SK-N-SH treated with all-trans-retinoic acid at 6 μM for 48 hours (cell line): ENCODE data around the gene SOHLH1.

Experiments
- ATAC-seq: fragments of 200-7000 bp; cut with Tn5 transposase; 3 replicates; pipeline ENCODE4 v1.9.1; 2020; ENCODE audit warnings: mild to moderate bottlenecking, moderate library complexity
- ARNTL ChIP-seq: fragments of 450-650 bp; formaldehyde crosslinking; IDR thresholded peaks from 2 replicates; pipeline ENCODE4 v1.5.0; 2020; ENCODE audit warnings: low read depth, mild to moderate bottlenecking, moderate library complexity, borderline replicate concordance
- CSDC2 ChIP-seq: fragments of 250-450 bp; sonication (Bioruptor Pico); IDR thresholded peaks from 2 replicates; pipeline ENCODE4 v1.5.0; 2020; ENCODE audit warnings: mild to moderate bottlenecking, moderate library complexity
- ISL1 ChIP-seq: fragments of 250-450 bp; sonication (Bioruptor Pico); IDR thresholded peaks from 2 replicates; pipeline ENCODE4 v2.1.2; 2022; ENCODE audit warnings: mild to moderate bottlenecking, moderate library complexity
- OSR1 ChIP-seq: fragments of 250-450 bp; sonication (Bioruptor Pico); IDR thresholded peaks from 2 replicates; pipeline ENCODE4 v1.8.0; 2022; ENCODE audit warnings: moderate library complexity, mild to moderate bottlenecking, inconsistent platforms
- PPARA ChIP-seq: fragments of 250-450 bp; sonication (Bioruptor Pico); IDR thresholded peaks from 2 replicates; pipeline ENCODE4 v1.5.0; 2020; ENCODE audit warnings: mild to moderate bottlenecking, borderline replicate concordance
- RARB ChIP-seq: fragments of 250-450 bp; sonication (Bioruptor Pico); IDR thresholded peaks from 2 replicates; pipeline ENCODE4 v1.8.0; 2021; ENCODE audit warnings: mild to moderate bottlenecking, moderate library complexity
- SNAI2 ChIP-seq: fragments of 250-450 bp; sonication (Bioruptor Pico); IDR thresholded peaks from 2 replicates; pipeline ENCODE4 v1.5.0; 2020; ENCODE audit warnings: mild to moderate bottlenecking, moderate library complexity
- TCF4 ChIP-seq: fragments of 250-450 bp; sonication (Bioruptor Pico); IDR thresholded peaks from 2 replicates; pipeline ENCODE4 v1.8.0; 2021; ENCODE audit warnings: mild to moderate bottlenecking, moderate library complexity, borderline replicate concordance
- ZC3H10 ChIP-seq: fragments of 250-450 bp; sonication (Bioruptor Pico); IDR thresholded peaks from 2 replicates; pipeline ENCODE4 v1.5.1; 2021; ENCODE audit warnings: mild to moderate bottlenecking, moderate library complexity
- ZFP3 ChIP-seq: fragments of 250-450 bp; sonication (Bioruptor Pico); IDR thresholded peaks from 2 replicates; pipeline ENCODE4 v1.5.0; 2020; ENCODE audit warnings: mild to moderate bottlenecking, moderate library complexity
- ZFP30 ChIP-seq: fragments of 450-650 bp; formaldehyde crosslinking; IDR thresholded peaks from 2 replicates; pipeline ENCODE4 v1.5.0; 2022; ENCODE audit warnings: mild to moderate bottlenecking, moderate library complexity
- ZNF565 ChIP-seq: fragments of 450-650 bp; formaldehyde crosslinking; conservative IDR thresholded peaks from 2 replicates; pipeline ENCODE4 v1.5.0; 2020; ENCODE audit warnings: low read depth, mild to moderate bottlenecking, moderate library complexity
- ZNF70 ChIP-seq: fragments of 450-650 bp; formaldehyde crosslinking; IDR thresholded peaks from 2 replicates; pipeline ENCODE4 v1.5.0; 2020; ENCODE audit warnings: mild to moderate bottlenecking, moderate library complexity
- TF ChIP-seq, protein P1 (sequence below): fragments of 250-450 bp; sonication (Bioruptor Pico); IDR thresholded peaks from 2 replicates; pipeline ENCODE4 v1.8.0; 2020; ENCODE audit warnings: mild to moderate bottlenecking, moderate library complexity, borderline replicate concordance
- TF ChIP-seq, protein P2 (sequence below): fragments of 250-450 bp; sonication (Bioruptor Pico); IDR thresholded peaks from 2 replicates; pipeline ENCODE4 v1.8.0; 2021; ENCODE audit warnings: low read depth, mild to moderate bottlenecking, moderate library complexity, borderline replicate concordance
- TF ChIP-seq, protein P3 (sequence below): fragments of 250-450 bp; sonication (Bioruptor Pico); IDR thresholded peaks from 2 replicates; pipeline ENCODE4 v1.5.0; 2020; ENCODE audit warnings: mild to moderate bottlenecking, moderate library complexity
- TF ChIP-seq, protein P4 (sequence below): fragments of 250-450 bp; sonication (Bioruptor Pico); IDR thresholded peaks from 2 replicates; pipeline ENCODE4 v1.5.1; 2020; ENCODE audit warnings: low read depth, mild to moderate bottlenecking, moderate library complexity

The SOHLH1 gene

DNA sequence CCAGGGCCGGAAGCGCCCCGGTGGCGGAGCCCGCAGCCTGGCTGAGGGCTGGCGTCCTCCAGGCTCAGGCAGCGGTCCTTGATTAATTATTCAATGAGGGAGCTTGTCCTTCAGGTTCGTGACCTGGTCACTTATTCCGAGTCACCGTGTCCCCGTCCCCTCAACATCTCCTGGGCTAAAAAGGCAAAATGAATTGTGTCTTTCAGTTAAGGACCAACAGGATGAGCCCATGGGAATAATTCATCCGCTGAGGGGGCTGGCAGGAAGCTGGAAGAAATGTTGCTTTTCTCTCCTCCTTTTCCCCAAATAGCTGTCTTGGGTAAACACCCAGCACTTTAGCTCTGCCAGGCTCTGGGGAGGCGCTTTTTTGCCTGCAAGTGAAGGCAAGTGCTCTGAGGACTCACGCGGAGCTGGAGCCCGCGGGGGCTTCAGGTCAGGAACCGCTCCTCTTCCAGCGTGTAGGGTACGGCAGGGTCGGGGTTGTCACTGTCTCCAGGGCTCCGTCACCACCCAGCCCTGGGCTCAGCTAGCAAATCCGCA is 15.8 kb upstream of the SOHLH1 start (continued):
- TF ChIP-seq, protein P1, sequence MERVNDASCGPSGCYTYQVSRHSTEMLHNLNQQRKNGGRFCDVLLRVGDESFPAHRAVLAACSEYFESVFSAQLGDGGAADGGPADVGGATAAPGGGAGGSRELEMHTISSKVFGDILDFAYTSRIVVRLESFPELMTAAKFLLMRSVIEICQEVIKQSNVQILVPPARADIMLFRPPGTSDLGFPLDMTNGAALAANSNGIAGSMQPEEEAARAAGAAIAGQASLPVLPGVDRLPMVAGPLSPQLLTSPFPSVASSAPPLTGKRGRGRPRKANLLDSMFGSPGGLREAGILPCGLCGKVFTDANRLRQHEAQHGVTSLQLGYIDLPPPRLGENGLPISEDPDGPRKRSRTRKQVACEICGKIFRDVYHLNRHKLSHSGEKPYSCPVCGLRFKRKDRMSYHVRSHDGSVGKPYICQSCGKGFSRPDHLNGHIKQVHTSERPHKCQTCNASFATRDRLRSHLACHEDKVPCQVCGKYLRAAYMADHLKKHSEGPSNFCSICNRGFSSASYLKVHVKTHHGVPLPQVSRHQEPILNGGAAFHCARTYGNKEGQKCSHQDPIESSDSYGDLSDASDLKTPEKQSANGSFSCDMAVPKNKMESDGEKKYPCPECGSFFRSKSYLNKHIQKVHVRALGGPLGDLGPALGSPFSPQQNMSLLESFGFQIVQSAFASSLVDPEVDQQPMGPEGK (CRISPR knock-in tag), result no peak
- no peak for TF ChIP-seq TCF4
- TF ChIP-seq ZNF70 (CRISPR knock-in tag), result no peak
- no peak for TF ChIP-seq RARB (CRISPR knock-in tag)
- TF ChIP-seq, protein P2, sequence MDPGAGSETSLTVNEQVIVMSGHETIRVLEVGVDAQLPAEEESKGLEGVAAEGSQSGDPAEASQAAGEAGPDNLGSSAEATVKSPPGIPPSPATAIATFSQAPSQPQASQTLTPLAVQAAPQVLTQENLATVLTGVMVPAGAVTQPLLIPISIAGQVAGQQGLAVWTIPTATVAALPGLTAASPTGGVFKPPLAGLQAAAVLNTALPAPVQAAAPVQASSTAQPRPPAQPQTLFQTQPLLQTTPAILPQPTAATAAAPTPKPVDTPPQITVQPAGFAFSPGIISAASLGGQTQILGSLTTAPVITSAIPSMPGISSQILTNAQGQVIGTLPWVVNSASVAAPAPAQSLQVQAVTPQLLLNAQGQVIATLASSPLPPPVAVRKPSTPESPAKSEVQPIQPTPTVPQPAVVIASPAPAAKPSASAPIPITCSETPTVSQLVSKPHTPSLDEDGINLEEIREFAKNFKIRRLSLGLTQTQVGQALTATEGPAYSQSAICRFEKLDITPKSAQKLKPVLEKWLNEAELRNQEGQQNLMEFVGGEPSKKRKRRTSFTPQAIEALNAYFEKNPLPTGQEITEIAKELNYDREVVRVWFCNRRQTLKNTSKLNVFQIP (CRISPR knock-in tag), result no peak

DNA sequence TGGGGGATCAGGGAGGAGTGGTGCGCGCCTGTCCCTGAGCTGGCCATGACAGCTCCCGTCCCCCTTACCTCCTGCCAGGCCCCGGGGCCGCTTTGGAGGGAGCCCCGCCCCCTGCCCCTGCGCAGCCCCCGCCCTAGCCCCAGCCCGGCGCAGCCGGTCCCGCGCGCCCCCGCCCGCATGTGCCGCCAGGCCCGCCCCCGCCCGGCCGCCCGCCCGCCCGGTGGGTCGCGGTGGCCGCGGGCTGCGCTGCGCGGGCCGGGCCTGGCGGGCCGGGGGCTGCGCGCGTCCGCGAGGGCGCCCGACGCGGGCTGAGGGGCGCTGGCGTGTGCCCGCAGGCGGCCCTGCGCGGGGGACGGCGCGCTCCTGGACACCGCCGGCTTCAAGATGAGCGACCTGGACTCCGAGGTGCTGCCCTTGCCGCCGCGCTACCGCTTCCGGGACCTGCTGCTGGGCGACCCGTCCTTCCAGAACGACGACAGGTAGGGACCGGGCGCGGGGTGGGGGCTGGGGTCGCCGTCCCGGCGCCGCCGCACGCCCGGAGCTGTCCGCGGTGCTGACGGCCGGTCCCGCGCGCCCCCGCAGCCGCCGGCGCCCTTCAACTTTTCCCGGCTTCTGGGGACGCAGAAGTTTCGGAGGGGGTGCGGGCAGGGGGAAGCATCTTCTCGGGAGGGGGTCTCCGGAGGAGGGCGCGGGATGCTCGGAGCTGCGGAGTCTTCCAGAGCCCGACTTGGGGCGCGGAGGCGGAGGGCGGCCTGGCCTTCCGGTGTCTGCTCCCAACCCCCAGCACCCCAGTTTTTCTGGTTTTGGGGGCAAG is 15.2 kb upstream of the SOHLH1 start:
- ATAC-seq, result no peak

DNA sequence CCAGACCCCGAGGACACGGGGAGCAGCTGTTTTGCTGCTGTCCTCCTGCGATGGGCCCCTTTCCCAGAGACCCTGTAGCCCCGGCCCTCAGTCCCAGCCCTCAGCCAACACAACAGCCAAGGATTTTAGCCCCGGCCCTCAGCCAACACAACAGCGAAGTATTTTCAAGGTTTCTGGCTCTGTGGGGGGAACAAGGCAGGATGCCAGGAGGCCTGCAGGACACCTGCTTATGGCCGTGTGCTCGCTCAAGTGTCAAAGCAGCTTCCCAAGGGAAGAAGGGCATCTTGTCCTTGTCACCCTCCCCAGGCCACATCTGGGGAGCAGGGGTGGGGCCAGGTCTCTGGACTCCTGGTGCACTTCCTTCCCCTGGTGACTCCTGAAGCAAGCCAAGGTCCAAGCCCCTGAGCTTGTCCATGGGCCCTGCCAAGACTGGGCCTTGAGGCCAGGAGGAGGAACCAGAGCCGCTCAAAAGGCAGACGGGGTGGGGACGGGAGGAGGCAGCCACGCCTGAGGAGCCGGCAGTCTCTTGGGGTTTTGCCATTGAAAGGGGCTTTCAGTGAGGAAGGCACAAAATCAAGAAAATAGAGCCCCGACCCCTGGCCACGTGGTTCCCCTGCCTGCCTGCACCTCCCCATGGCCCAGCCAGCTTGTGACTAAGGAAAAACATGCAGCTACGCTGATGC is 13.5 kb upstream of the SOHLH1 start:
- no peak for ATAC-seq
- TF ChIP-seq OSR1 (CRISPR knock-in tag) (no peak), SNAI2 (CRISPR knock-in tag) (no peak), CSDC2 (CRISPR knock-in tag) (no peak), ZNF565 (CRISPR knock-in tag) (no peak), RARB (CRISPR knock-in tag) (no peak), ZFP30 (CRISPR knock-in tag) (no peak), ISL1 (no peak), ZFP3 (CRISPR knock-in tag) (no peak), ARNTL (no peak)
- TF ChIP-seq, protein P3, sequence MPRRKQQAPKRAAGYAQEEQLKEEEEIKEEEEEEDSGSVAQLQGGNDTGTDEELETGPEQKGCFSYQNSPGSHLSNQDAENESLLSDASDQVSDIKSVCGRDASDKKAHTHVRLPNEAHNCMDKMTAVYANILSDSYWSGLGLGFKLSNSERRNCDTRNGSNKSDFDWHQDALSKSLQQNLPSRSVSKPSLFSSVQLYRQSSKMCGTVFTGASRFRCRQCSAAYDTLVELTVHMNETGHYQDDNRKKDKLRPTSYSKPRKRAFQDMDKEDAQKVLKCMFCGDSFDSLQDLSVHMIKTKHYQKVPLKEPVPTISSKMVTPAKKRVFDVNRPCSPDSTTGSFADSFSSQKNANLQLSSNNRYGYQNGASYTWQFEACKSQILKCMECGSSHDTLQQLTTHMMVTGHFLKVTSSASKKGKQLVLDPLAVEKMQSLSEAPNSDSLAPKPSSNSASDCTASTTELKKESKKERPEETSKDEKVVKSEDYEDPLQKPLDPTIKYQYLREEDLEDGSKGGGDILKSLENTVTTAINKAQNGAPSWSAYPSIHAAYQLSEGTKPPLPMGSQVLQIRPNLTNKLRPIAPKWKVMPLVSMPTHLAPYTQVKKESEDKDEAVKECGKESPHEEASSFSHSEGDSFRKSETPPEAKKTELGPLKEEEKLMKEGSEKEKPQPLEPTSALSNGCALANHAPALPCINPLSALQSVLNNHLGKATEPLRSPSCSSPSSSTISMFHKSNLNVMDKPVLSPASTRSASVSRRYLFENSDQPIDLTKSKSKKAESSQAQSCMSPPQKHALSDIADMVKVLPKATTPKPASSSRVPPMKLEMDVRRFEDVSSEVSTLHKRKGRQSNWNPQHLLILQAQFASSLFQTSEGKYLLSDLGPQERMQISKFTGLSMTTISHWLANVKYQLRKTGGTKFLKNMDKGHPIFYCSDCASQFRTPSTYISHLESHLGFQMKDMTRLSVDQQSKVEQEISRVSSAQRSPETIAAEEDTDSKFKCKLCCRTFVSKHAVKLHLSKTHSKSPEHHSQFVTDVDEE (CRISPR knock-in tag), result no peak
- TF ChIP-seq, protein P2 (CRISPR knock-in tag), result no peak
- TF ChIP-seq, protein P1 (CRISPR knock-in tag), result no peak
- TF ChIP-seq, protein P4, sequence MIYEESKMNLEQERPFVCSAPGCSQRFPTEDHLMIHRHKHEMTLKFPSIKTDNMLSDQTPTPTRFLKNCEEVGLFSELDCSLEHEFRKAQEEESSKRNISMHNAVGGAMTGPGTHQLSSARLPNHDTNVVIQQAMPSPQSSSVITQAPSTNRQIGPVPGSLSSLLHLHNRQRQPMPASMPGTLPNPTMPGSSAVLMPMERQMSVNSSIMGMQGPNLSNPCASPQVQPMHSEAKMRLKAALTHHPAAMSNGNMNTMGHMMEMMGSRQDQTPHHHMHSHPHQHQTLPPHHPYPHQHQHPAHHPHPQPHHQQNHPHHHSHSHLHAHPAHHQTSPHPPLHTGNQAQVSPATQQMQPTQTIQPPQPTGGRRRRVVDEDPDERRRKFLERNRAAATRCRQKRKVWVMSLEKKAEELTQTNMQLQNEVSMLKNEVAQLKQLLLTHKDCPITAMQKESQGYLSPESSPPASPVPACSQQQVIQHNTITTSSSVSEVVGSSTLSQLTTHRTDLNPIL (CRISPR knock-in tag), result no peak

More for the DNA sequence above, 15.2 kb upstream of the SOHLH1 start:
- TF ChIP-seq, protein P4 (CRISPR knock-in tag), result no peak
- no peak for TF ChIP-seq RARB (CRISPR knock-in tag)
- TF ChIP-seq ZC3H10, result no peak
- no peak for TF ChIP-seq PPARA (CRISPR knock-in tag)
- TF ChIP-seq, protein P1 (CRISPR knock-in tag), result no peak
